HG03097 (cell line): ENCODE results near the gene NFKBIE.

Experiments used
- ATAC-seq: cut with Tn5 transposase; IDR thresholded peaks from one replicate; pipeline ENCODE4 v1.9.1; 2021; ENCODE audit not compliant: unreplicated experiment, low FRiP score

NFKBIE gene

GRCh38 chr6:44275271-44275748, 10.0 kb upstream of the NFKBIE start:
- no peak for ATAC-seq

- no peak for ATAC-seq
Measured at GRCh38 chr6:44273617-44274016, 8.3 kb upstream of the NFKBIE start.

DNA sequence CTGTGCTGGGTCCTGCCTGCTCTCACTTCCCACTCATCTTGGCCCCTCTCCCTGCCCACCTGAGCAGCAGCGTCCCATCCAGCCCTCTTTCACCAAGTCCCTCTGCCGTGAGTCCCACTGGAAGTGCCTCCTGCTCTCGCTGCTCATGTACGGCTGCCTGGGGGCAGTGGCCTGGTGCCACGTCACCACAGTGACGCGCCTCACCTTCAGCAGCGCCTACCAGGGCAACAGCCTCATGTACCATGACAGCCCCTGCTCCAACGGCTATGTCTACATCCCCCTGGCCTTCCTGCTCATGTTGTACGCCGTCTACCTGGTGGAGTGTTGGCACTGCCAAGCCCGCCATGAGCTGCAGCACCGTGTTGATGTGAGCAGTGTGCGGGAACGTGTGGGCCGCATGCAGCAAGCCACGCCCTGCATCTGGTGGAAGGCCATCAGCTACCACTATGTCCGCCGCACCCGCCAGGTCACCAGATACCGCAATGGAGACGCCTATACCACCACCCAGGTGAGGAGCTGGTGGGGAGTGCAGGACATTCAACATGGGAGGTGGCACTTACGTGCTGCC, 7.7 kb upstream of the NFKBIE start:
- ATAC-seq: no peak

- no peak for ATAC-seq
Measured at GRCh38 chr6:44272529-44272928, 7.2 kb upstream of the NFKBIE start.

DNA sequence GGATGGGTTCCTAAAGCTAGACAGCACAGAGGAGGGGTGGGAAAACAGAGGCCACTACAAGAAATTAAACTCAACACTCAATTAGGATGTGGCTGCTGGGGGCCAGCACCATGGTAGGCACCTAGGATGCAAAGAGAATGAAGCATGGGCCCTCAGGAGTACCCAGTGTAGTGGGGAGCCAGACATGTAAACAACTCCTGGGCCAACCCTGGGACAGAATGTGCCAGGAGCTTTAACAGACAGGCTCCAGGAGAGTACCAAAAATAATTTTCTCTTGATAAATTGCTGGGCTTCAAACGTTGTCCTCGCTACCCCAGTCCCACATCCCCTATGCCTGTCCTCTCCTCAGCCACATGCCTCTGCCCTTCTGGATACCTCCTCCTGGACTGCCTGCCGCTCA, 6.6 kb upstream of the NFKBIE start:
- ATAC-seq: no peak

GRCh38 chr6:44271406-44271723, 6.0 kb upstream of the NFKBIE start:
- no peak for ATAC-seq

DNA sequence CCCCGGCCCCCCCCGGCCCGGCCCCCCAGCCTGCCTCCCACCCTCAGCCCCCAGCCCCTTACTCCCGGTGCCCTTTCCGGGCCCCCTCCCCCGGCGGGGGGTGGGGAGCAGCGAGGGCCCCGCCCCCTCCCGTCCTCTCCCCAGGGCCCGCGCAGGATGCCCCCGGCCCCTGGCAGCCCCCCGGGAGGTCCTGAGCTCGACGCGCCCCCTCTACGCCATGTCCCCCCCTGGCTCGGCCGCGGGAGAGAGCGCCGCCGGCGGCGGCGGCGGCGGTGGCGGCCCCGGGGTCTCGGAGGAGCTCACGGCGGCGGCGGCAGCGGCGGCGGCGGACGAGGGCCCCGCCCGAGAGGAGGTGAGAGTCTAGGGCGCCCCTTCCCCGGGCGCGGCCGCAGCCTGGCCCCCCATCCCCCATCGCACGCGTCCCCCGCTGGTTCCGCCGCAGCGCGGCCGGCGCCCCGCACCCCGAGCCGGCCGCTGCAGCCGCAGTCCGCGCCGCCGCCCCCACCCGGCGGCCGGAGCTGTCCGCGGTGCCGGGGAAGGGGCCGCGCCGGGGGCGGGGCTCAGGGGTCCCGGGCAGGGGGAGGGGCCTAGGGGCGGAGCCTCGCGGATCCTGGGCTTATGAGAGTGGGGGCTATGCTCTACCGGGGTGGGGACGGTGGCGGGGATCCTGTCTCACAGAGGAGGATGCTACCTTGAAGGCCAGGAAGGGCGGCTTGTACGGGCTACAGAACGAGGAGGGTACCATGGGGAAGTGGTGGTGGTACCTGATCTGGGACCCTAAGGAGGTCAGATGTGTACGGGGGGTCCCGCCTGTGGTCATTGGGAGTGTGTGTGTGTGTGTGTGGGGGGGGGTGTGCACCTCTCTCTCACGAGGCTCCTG, 5.4 kb upstream of the NFKBIE start:
- no peak for ATAC-seq

- no peak for ATAC-seq
Measured at GRCh38 chr6:44269921-44270525, 4.7 kb upstream of the NFKBIE start, which contains the start of gene TMEM151B. TSS of gene TMEM151B (plus strand) at chr6:44270450. CDS start at chr6:44270743, 293 bp downstream.

- no peak for ATAC-seq
Measured at GRCh38 chr6:44269178-44269920, 4.0 kb upstream of the NFKBIE start.

DNA sequence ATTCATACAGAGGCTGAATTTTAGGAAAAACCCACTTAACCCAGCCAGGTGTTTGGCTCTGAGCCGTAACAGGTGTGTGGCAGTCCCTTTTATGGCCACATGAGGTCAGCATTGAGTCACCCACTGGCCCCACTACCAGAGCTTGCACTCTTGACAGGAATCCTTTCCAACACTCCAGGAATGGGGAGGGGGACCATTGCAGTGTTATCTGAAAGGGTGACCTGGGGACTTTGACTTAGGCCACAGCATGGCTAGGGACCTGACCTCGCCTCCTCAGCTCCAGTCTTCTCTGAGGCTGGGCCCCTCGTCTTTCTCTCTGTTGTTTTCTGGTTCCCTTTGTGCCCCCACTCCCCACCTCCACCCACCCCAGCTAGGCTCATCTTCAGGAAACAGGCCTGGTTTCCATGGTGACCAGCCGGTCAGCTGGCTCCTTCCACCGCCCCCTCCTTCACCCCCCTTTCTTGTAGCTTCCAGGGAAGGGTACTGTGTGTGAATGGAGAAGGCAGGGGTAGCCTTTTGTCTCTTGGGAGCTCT, 2.8 kb upstream of the NFKBIE start:
- no peak for ATAC-seq

DNA sequence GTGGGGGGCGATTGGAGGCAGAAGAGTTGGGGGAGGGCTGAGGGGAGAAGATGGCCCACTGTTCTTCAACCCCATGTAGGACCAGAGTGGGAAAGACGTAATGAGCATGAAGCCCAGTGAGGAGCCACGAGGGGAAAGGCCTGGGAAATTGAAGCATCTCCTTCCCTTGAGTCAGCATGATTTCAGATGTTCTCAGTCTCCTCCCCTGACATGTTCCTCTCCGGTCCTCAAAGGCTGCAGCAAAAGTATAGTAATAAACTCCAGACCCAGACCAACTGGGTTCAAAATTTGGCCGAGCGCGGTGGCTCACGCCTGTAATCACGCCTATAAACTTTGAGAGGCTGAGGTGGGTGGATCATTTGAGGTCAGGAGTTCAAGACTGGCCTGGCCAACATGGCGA, 1.9 kb upstream of the NFKBIE start:
- no peak for ATAC-seq

- ATAC-seq: no peak
Measured at GRCh38 chr6:44266347-44266746, 996 bp upstream of the NFKBIE start.

- ATAC-seq: no peak
Measured at GRCh38 chr6:44265722-44266233, 427 bp upstream of the NFKBIE start.

DNA sequence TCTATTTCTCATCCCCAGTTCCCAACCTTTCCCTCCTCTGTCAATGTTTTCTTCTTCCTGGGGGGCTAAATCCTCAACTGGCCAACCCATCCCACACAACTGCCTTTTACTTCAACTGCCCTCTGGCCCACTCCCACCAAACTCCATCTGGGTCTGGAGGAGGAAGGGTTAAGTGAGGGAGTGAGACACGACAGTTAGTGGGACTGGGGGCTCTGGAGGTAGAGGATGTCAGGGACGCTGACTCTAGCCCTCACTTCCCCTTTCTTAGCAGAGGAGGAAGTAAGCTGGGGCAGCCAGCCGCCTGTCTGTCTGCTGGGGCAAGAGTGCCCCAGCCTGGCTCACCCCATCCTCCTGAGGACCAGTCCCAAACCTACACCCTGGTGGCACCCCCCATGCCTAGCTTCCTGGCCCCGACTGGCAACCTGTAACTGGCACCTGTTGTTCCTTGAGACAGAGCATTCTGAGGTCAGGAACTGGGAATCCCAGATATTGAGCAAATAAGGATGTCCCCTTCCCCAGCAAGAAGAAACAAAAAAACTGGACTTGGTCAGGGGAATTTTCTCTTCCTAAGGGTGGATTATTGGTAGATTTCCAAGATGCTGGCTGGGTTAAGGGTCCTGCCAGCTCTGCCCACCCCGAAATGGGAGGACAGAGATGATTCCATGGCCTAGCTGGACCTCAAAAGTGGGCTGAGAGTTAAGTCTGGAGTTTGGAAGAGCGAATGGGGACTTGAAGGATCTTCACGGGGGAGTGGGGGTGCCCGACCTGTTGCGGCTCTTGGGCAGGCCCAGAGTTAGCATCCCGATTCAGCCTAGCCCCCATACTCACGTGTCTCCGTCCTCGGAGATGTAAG, 971 bp downstream of the NFKBIE start:
- ATAC-seq: no peak

- ATAC-seq: no peak
Measured at GRCh38 chr6:44263354-44264100, 1.8 kb downstream of the NFKBIE start.

DNA sequence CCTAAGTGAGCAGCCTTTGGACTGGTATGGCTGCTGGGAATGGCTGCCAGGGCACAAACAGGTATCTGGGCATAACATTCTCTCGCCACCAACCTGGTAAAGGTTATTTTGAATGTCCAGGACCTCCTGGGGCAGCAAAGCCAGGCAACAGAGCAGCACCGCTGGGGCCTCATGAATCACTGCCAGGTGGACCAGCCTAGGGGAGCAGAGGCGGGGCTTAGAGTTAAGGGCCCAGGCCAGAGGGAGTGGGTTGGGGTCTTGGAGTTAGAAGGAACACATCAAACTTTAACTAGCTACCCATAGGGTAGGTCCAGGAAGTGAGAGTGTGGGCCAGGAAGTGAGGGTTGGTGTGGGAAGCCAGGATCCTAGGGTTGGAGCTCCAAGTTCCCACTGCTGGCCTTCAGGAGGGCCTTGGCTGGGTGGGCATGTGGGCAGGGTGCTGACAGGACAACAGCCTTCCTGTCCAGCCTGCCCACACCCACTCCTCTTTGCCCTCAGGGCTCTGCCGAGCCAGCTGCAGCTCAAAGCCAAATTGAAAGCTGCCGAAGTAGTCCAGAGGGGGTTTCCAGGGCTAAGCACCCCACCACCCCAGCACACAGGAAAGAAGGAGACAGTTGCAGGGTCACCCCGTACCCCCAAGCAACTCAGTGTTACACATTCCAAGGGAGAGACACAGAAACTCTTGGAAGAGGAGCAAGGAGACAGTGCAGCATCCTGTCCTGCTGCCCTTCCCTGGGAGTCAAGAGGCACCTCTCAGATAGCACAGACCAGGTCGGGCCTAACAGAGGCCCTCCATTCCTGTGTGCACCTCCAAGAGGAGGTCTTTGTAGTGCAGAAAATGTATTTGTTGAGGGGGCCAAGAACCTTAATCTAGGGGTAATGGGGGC, 2.6 kb downstream of the NFKBIE start:
- ATAC-seq: no peak

DNA sequence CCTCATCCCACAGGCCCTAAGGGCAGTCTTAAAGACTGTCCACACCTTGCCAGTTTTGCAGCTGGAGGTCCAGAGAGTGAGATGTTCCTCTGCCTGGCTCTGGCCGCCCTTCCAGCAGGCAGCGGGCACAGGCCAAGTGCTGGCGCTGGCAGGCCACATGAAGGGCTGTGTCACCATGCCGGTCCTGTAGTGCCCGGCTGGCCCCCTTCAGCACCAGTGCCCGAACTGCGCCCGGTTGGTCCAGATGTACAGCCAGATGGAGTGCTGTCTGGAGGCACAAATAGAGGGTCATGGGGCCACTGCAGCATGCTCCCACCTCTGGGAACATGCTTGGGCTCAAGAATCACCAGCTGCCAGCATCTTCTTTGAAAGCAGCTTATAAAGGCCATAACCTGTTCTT, 3.8 kb downstream of the NFKBIE start:
- no peak for ATAC-seq
